Measurements from ENCODE around the gene SOX18. TPM values are rescaled to one million over a fixed set of nuclear protein-coding genes. Genes with fewer than 3 reads are reported as not detected.

The SOX18 gene
- total and polyA plus RNA-seq, 7 donors: 0.69 to 11.9 (median 3.0) TPM

DNA sequence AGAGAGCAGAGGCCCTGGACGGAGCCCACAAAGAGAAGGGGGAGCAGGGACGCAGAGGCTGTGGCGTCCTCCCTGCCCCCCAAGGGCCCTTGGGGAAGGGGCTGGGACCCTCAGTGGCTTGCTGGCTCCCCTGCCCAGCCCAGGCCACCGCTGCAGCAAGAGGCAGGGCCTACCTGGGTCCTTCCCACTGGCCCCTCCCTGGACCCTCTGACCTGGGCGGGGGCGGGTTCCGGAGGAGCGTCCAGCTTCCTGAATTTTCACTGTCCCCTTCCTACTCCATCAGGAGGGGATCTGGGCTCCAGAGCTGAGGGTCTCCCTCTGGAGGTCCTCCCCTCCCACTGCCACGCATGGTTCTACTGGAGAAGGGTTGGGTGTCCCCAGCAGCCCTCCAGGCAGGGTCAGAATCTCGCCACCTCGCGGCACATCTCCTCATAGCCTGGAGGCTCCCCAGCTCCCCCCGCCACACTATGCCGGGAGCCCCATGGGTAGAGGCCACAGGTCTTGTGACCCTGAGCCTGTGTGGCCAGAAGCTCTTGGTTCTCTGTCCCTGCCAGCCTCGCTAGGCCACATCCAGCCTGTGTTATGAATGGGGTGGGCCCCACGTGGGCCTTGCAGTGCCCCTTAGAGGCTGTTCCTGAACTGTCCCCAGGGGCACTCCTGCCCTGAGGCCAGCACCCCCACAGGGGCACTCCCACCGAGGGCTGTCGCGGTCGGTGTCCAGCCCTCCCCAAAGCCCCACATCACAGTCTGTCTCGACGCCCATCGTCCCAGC is 1.0 kb upstream of the SOX18 start:
- TF ChIP-seq POLR2A (IDR thresholded peaks at IDR 0.05) (no peak), POLR2AphosphoS5 (IDR thresholded peaks at IDR 0.05) (no peak), EP300 (IDR thresholded peaks at IDR 0.05) (no peak)
- TF ChIP-seq, protein P1, sequence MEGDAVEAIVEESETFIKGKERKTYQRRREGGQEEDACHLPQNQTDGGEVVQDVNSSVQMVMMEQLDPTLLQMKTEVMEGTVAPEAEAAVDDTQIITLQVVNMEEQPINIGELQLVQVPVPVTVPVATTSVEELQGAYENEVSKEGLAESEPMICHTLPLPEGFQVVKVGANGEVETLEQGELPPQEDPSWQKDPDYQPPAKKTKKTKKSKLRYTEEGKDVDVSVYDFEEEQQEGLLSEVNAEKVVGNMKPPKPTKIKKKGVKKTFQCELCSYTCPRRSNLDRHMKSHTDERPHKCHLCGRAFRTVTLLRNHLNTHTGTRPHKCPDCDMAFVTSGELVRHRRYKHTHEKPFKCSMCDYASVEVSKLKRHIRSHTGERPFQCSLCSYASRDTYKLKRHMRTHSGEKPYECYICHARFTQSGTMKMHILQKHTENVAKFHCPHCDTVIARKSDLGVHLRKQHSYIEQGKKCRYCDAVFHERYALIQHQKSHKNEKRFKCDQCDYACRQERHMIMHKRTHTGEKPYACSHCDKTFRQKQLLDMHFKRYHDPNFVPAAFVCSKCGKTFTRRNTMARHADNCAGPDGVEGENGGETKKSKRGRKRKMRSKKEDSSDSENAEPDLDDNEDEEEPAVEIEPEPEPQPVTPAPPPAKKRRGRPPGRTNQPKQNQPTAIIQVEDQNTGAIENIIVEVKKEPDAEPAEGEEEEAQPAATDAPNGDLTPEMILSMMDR (IDR thresholded peaks at IDR 0.05): no peak
- Histone ChIP-seq H3K4me1 (peaks cover 0 to 21% (median 16%) of the 10 kb centered on the region in 4 donors), H3K36me3 (no peaks in the 10 kb centered on the region), H3K4me3 (peak overlapping the region in 2 of 4 donors; percentile 27 to 28), H3K27me3 (peaks cover 41 to 96% (median 83%) of the 10 kb centered on the region in 3 donors), H3K27ac (peak overlapping the region; percentile 44 to 68 (median 53)), H3K9me3 (no peaks in the 10 kb centered on the region)
- DNase-seq: no peak
- 57 to 79% methylated on average over 23 of the region's 23 CpGs for WGBS, 2 donors
- intact Hi-C loops (cut with DNase I): no loop called here

DNA sequence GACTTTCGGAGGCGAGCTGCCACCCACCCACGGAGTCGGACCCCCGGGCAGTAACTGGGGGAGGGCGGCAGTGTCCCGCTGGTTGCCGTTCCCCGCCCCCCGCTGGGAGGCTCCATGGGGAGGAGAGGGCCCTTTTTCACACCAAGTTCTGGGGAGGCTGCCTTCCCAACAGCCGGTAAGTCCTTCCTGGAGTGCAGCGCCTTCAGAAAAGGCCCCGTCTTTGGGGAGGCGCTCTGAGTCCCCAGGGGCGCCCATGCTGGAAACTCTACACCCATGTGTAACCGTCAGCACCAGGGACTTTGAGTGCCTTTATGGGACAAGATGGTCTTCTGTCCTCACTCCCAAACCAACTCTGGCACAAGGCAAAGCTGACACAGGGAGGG is 430 bp upstream of the SOX18 start:
- DNase-seq: no peak
- intact Hi-C loops (cut with DNase I): no loop called here
- WGBS, 2 donors: 17 to 29% methylated on average over 16 of the region's 16 CpGs
- H3K4me1 ChIP-seq: peaks cover 0 to 21% (median 16%) of the 10 kb centered on the region in 4 donors
- no peaks in the 10 kb centered on the region for H3K36me3 ChIP-seq
- H3K27me3 ChIP-seq: peaks cover 41 to 96% (median 87%) of the 10 kb centered on the region in 3 donors
- H3K9me3 ChIP-seq: no peaks in the 10 kb centered on the region
- H3K4me3 ChIP-seq: peak overlapping the region in 3 of 4 donors; percentile 27 to 35 (median 28)
- peak overlapping the region; percentile 44 to 68 (median 53) for H3K27ac ChIP-seq
- TF ChIP-seq POLR2AphosphoS5 (IDR thresholded peaks at IDR 0.05): no peak
- TF ChIP-seq EP300 (IDR thresholded peaks at IDR 0.05): no peak
- TF ChIP-seq, protein P1 (IDR thresholded peaks at IDR 0.05): no peak
- no peak for TF ChIP-seq POLR2A (IDR thresholded peaks at IDR 0.05)

DNA sequence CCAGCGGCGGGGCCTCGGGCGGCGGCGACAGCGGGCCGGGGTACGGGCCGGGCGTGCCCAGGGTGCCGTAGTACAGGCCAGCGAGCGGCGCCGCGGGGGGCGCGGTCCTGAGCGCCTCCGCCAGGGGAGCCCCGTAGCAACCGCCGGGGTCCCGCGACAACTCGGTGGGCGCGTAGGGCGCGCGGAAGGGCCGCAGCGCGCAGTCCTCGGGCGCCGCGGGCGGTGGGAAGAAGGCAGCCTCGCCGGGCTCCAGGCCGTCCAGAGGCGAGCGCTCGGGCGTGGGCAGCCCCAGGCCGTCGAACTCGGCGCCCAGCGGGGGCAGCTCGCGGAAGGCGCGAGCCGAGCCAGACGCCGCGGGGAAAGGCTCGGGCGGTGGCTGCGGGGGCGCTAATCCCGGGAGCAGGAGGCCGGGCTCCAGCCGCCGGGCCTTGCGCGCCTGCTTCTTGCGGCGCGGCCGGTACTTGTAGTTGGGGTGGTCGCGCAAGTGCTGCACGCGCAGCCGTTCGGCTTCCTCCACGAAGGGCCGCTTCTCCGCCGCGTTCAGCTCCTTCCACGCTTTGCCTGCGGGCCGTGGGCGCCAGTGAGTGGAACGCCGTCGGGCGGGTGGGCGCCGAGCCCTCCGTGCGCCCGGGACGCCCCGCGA is 916 bp downstream of the SOX18 start:
- Histone ChIP-seq H3K36me3 (no peaks in the 10 kb centered on the region), H3K9me3 (no peaks in the 10 kb centered on the region), H3K4me1 (peaks cover 0 to 21% (median 16%) of the 10 kb centered on the region in 4 donors), H3K4me3 (peak overlapping the region in 3 of 4 donors; percentile 27 to 36 (median 35)), H3K27me3 (peaks cover 41 to 98% (median 86%) of the 10 kb centered on the region in 3 donors), H3K27ac (no peak overlapping the region)
- DNase-seq: no peak
- intact Hi-C loops (cut with DNase I): no loop called here
- WGBS, 2 donors: 8 to 9% methylated on average over 101 of the region's 101 CpGs
- TF ChIP-seq POLR2A (IDR thresholded peaks at IDR 0.05) (no peak), EP300 (IDR thresholded peaks at IDR 0.05) (no peak), POLR2AphosphoS5 (IDR thresholded peaks at IDR 0.05) (no peak)
- TF ChIP-seq, protein P1 (IDR thresholded peaks at IDR 0.05): no peak

DNA sequence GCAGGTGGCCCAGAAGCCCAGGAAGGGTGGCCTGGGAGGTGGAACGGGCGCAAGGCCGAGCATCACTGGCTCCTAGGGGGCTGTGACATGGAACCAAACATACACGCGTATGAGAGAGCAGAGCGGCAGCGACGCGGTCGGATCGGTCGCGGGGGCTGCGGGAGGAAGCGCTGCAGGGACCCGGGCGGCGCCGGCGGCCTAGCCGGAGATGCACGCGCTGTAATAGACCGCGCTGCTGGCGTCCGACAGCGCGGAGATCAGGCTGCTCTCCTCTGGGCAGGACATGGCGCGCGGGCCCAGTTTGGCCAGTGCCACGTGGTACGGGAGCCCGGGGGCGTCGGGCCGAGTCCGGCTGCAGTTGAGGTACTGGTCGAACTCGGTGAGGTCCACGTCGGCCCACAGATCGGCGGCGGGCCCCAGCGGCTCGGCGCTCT is 1.5 kb downstream of the SOX18 start:
- peaks cover 41 to 98% (median 86%) of the 10 kb centered on the region in 3 donors for H3K27me3 ChIP-seq
- intact Hi-C loops (cut with DNase I): no loop called here
- H3K4me3 ChIP-seq: peak overlapping the region in 3 of 4 donors; percentile 27 to 36 (median 35)
- H3K27ac ChIP-seq: no peak overlapping the region
- no peaks in the 10 kb centered on the region for H3K9me3 ChIP-seq
- TF ChIP-seq, protein P1 (IDR thresholded peaks at IDR 0.05): no peak
- TF ChIP-seq POLR2A (IDR thresholded peaks at IDR 0.05) (no peak), EP300 (IDR thresholded peaks at IDR 0.05) (no peak), POLR2AphosphoS5 (IDR thresholded peaks at IDR 0.05) (no peak)
- DNase-seq: no peak
- H3K4me1 ChIP-seq: peaks cover 0 to 21% (median 16%) of the 10 kb centered on the region in 4 donors
- WGBS, 2 donors: 12 to 15% methylated on average over 49 of the region's 49 CpGs
- H3K36me3 ChIP-seq: no peaks in the 10 kb centered on the region

Measured in sigmoid colon (tissue), 7 donors.